Mucosa of rectum (tissue), 2 donors: ENCODE data around the gene TNNC1.

ENCODE experiments used
- H3K27ac ChIP-seq, 2 donors: one replicate each; pipeline ENCODE4 v1.7.0; 2013; ENCODE audit warnings: inconsistent platforms in 2 of 2, low read depth in 2 of 2, low read length in 2 of 2
- H3K27me3 ChIP-seq, 2 donors: one replicate each; pipeline ENCODE4 v1.7.0; 2013; ENCODE audit warnings: low read length in 2 of 2; ENCODE audit not compliant: control insufficient read depth in 2 of 2, insufficient read depth in 2 of 2
- H3K36me3 ChIP-seq, 2 donors: one replicate each; pipeline ENCODE4 v1.7.0; 2013; ENCODE audit warnings: low read length in 2 of 2; ENCODE audit not compliant: control insufficient read depth in 2 of 2, insufficient read depth in 2 of 2
- H3K4me1 ChIP-seq, 2 donors: one replicate each; pipeline ENCODE4 v1.7.0; 2013; ENCODE audit warnings: low read length in 2 of 2, mild to moderate bottlenecking in 1 of 2; ENCODE audit not compliant: control insufficient read depth in 2 of 2, insufficient read depth in 2 of 2
- H3K4me3 ChIP-seq, 2 donors: one replicate each; pipeline ENCODE4 v1.7.0; 2013; ENCODE audit warnings: low read length in 2 of 2
- H3K9ac ChIP-seq, 2 donors: one replicate each; pipeline ENCODE4 v1.7.0; 2013; ENCODE audit warnings: low read length in 2 of 2, low read depth in 1 of 2, mild to moderate bottlenecking in 1 of 2
- H3K9me3 ChIP-seq, 2 donors: one replicate each; pipeline ENCODE4 v1.7.0; 2013; ENCODE audit warnings: low read length in 2 of 2; ENCODE audit not compliant: control insufficient read depth in 2 of 2
- donor health status: healthy.
- donor health status: Normal muscosa, but diverticular disease.

Gene TNNC1

DNA sequence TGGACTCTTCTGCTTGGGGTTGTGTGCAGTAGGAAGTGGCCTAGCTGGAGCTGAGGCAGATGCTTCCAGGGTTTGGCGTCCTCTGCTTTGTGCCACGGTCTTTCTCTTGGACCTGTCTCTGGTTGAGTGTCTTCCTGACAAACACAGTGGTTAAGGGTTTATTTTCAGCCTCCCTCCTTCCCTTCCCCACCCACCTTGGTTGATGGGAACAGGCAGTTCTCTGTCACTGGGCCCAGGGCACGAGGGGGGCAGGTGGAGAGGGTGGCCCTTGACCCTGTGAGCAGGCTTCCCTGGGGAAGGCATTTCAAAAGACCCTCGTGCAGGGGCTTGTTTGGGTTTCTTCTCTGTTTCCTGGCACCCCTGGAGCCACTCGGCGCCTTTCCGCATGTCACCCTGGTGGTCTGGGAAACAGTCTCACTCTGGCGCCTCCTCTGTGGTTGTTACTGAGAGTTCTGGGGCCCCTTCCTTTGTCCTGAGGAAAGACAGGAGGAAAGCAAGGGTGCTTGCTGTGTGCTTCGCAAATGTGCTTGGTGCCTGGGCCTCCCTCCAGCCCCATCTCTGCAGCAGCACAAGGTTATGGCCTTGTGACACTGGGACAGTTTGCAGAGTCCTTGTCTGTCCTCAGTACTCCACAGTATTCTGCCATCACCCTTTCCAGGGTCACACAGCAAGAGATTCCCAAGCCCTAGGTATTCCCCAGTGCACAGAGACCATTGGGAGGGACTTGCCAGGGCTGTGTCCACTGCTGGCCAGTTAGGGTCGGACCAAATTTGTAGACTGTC lies 31.0 kb upstream of the TNNC1 start:
- Histone ChIP-seq H3K4me3 (no peak overlapping the region), H3K4me1 (peaks cover 0 to 3% of the 10 kb centered on the region in 2 donors), H3K36me3 (peaks cover 61 to 78% of the 10 kb centered on the region in 2 donors), H3K9me3 (no peaks in the 10 kb centered on the region), H3K9ac (no peak overlapping the region), H3K27me3 (no peaks in the 10 kb centered on the region), H3K27ac (no peak overlapping the region)

GRCh38 chr3:52483577-52484381 lies 29.9 kb upstream of the TNNC1 start:
- peaks cover 0 to 3% of the 10 kb centered on the region in 2 donors for H3K4me1 ChIP-seq
- H3K27ac ChIP-seq = no peak overlapping the region
- no peak overlapping the region for H3K4me3 ChIP-seq
- H3K9me3 ChIP-seq = no peaks in the 10 kb centered on the region
- peaks cover 62 to 78% of the 10 kb centered on the region in 2 donors for H3K36me3 ChIP-seq
- no peaks in the 10 kb centered on the region for H3K27me3 ChIP-seq
- no peak overlapping the region for H3K9ac ChIP-seq

DNA sequence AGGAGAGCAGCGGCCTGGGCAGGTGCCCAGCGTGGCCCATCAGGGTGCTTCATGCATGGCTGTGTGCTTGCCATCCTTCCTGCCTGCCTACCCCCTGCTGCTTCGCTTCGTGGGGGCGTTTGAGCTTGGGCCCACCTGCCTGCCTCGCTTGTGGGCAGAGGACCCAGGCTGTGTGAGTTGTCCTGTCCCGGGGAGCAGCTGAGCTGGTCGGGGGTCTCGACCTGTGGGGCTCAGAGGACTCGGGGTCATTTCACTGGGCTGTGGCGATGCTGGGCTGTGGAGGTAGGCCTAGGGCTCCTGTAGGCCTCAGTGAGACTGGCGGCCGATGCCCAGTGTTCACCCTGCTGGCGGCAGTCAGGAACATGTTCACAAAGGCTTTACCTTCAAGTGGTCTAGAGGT lies 29.2 kb upstream of the TNNC1 start:
- no peaks in the 10 kb centered on the region for H3K27me3 ChIP-seq
- no peak overlapping the region for H3K9ac ChIP-seq
- H3K4me3 ChIP-seq = no peak overlapping the region
- H3K27ac ChIP-seq = no peak overlapping the region
- no peaks in the 10 kb centered on the region for H3K9me3 ChIP-seq
- peaks cover 64 to 80% of the 10 kb centered on the region in 2 donors for H3K36me3 ChIP-seq
- peaks cover 0 to 3% of the 10 kb centered on the region in 2 donors for H3K4me1 ChIP-seq

- Histone ChIP-seq H3K9me3 (no peaks in the 10 kb centered on the region), H3K9ac (no peak overlapping the region), H3K4me3 (no peak overlapping the region), H3K36me3 (peaks cover 64 to 81% of the 10 kb centered on the region in 2 donors), H3K27ac (no peak overlapping the region), H3K4me1 (peaks cover 0 to 3% of the 10 kb centered on the region in 2 donors), H3K27me3 (no peaks in the 10 kb centered on the region)
These were observed 28.1 kb upstream of the TNNC1 start for GRCh38 chr3:52481819-52482521.

DNA sequence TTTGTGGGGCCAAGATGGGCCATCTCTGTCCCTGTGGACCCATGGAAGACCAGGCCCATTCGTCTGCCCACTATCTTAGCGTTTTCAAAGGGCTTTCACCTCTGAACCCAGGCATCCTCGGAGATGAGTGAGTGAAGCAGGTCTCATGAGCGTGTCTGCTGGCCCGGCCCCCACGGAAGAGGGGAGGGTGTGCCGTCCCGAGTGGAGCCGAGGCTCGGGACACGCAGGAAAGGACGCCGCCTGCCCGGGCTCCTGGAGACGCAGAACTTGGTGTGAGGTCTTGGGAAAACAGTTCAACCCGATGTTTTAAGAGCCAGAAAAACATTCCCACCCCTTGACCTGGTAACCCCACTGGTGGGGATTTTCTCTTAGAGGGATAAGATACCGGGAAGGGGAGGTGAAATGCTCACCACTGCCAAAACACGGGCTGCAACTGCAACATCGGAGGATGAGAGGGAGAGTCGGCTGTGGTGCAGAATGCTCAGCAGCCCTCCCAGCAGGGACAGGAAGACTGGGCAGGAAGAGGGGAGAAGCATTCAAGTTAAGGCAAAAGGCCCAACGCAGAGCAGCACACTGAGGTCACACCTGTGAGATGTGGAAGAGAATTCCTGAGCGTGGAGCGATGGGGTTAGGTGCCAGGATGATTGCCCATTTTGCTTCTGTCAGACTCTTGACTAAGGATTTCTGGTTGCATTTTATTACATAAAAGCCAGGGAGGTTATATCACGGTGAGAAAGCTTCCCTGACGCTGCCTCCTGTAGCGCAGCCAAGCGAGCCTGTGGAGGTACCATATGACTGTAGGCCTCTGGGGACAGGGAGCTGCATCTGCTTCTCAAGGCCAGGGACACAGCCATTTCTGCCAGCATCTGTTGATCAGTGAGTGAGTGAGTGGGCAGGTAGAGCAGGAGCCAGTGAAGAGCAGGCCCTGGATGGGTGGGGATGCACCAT lies 27.2 kb upstream of the TNNC1 start:
- peaks cover 66 to 78% of the 10 kb centered on the region in 2 donors for H3K36me3 ChIP-seq
- H3K4me1 ChIP-seq = peaks cover 0 to 3% of the 10 kb centered on the region in 2 donors
- H3K27me3 ChIP-seq = no peaks in the 10 kb centered on the region
- H3K27ac ChIP-seq = no peak overlapping the region
- H3K9ac ChIP-seq = no peak overlapping the region
- H3K9me3 ChIP-seq = no peaks in the 10 kb centered on the region
- no peak overlapping the region for H3K4me3 ChIP-seq

- Histone ChIP-seq H3K27ac (no peak overlapping the region), H3K4me3 (no peak overlapping the region), H3K4me1 (peaks cover 0 to 3% of the 10 kb centered on the region in 2 donors), H3K36me3 (peaks cover 69 to 84% of the 10 kb centered on the region in 2 donors), H3K9me3 (no peaks in the 10 kb centered on the region), H3K9ac (no peak overlapping the region), H3K27me3 (no peaks in the 10 kb centered on the region)
These were observed 26.2 kb upstream of the TNNC1 start for GRCh38 chr3:52479877-52480575.

DNA sequence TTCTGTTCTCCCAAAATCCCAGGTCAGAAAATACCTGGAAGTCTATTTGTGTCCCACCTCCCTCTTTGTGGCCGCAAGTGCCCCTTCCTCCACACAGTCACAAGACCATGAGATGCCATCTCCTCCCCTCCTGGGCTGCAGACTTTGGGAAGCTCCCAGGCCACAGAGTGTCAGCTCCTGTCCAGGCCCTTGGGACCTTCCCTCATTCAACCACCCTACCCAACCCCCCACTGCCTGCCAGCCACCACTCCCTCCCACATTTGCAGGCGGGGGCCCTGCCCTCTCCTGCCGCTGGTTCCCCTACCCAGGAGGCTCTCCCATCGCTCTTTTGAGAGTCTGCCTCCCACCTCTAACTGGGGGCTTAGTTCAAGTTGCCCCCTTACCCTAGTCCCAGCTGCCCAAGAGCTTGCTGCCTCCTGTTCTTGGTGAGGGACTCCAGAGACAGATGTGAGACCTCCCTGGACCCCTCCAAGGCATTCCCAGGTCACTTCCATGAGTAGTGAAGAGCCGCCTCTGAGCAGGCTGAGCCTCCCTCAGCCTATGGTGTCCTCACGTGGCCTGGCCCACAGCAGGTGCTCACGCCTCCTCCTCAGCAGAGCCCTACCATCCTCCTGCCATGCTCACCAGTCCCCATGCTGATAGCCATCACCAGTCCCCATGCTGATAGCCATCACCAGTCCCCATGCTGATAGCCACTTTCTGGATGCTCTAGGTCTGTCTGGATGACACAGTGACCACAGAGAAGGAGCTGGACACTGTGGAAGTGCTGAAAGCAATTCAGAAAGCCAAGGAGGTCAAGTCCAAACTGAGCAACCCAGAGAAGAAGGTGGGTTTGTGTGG lies 25.4 kb upstream of the TNNC1 start:
- Histone ChIP-seq H3K4me3 (no peak overlapping the region), H3K9me3 (no peaks in the 10 kb centered on the region), H3K27ac (no peak overlapping the region), H3K4me1 (peaks cover 0 to 3% of the 10 kb centered on the region in 2 donors), H3K36me3 (peaks cover 73 to 84% of the 10 kb centered on the region in 2 donors), H3K27me3 (no peaks in the 10 kb centered on the region), H3K9ac (no peak overlapping the region)

DNA sequence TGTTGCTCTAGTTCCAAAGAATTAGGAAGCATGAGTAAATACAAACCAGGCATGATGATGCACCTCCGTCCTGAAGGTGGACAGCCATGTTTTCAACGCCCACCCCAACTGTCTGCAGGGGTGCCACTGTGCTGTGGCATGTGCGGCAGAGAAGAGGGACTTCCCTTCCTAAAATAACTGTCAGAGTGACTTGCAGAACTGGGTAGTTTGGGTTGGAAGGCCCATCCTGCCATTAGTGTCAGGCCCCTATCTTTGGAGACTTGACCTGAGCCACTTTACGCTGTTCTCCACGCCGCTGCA lies 23.9 kb upstream of the TNNC1 start:
- no peaks in the 10 kb centered on the region for H3K9me3 ChIP-seq
- H3K27me3 ChIP-seq = no peaks in the 10 kb centered on the region
- H3K9ac ChIP-seq = no peak overlapping the region
- peaks cover 0 to under 1% of the 10 kb centered on the region in 2 donors for H3K4me1 ChIP-seq
- H3K36me3 ChIP-seq = peaks cover 84 to 88% of the 10 kb centered on the region in 2 donors
- no peak overlapping the region for H3K4me3 ChIP-seq
- H3K27ac ChIP-seq = no peak overlapping the region
